Non-pigmented ciliary epithelial cell (primary cell): ENCODE results near the gene CDH15.

Source experiments
- DNase-seq: peaks from one replicate; pipeline ENCODE4 v3.0.0-alpha.2; 2010; ENCODE audit warnings: low read depth

CDH15 gene

DNA sequence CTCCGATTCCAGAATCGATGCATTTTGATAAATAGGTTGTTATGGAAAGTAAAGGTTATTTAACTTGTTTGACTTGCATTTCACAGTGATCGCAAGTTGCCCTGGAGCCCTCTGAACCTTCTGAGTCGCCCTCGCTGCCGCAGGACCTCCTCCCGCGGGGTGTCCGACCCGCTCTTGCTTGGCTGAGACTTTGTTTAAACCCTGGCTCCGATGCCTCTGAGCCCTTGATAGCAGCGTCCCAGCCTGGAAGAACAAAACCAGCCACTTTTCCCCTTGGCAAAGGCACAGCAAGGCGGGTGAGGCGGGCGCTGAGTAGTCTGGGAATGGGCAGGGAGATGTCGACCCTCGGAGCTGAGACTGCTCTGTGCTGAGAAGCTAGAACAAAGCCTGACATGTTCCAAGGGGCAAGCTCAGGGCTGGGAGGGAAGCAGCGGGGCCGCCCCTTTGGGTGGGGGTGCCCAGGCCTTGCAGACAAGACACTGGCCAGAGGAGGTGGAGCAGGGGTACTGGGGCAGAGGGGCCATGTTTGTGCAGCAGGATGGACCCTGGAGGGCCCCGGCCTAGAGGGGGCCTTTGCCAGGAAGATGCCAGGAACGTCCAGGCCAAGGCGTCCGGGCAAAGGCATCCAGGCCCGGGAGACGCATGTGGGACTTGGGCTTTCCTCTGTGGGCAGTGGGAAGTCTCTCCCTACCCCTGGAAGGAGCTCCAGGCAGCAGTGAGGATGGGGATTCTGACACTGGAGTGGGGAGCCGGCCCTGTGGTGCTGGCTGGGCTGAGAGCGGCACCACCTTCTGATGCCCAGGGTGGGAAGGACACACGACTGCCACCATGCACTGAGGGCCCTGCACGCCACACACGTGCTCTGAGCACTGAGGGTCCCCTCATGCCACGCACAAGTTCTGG is 30.3 kb upstream of the CDH15 start:
- DNase-seq = no peak

DNA sequence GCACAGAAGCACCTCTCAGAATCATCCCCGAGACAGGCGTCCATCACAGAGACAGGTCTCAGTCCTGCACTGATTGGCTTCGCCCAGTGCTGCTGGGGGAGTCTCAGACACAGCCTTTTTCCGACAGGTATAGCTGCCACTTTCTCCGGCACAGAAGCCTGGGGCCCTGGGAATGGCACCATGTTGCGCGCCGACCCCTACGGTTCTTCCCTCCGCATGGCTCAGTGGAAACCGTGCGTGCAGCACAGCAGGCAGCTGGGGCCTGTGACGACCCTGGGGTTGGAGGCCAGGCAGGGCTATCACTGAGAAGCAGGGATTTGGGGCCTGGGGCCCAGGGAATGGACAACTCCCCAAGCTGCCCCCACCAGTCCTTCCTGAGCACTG is 29.7 kb upstream of the CDH15 start:
- no peak for DNase-seq

DNA sequence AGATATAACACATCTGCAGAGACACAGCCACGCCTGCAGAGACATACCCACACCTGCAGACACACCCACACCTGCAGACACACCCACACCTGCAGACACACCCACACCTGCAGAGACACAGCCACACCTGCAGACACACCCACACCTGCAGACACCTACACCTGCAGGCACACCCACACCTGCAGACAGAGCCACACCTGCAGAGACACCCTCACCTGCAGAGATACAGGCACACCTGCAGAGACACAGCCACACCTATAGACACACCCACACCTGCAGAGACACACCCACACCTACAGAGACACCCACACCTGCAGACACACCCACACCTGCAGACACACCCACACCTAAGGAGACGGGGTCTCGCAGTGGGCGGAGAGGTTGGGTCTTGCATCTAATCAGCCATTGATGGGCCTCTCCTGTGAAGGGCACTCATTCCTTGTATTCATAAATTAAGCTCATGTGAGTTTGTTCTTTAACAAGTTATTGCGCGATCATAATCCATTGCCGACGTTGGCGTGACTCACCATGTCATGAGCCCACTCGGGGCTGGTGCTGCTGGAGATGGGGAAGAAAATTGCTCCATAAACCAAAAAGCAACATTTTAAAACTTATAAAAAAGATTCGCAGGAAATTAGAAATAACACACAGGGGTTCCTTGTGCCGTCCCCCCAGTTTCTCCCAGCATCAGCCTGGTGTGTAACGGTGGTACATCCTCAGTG is 28.9 kb upstream of the CDH15 start:
- DNase-seq = no peak

- DNase-seq = no peak
These were observed 28.3 kb upstream of the CDH15 start for GRCh38 chr16:89143201-89143741.

DNA sequence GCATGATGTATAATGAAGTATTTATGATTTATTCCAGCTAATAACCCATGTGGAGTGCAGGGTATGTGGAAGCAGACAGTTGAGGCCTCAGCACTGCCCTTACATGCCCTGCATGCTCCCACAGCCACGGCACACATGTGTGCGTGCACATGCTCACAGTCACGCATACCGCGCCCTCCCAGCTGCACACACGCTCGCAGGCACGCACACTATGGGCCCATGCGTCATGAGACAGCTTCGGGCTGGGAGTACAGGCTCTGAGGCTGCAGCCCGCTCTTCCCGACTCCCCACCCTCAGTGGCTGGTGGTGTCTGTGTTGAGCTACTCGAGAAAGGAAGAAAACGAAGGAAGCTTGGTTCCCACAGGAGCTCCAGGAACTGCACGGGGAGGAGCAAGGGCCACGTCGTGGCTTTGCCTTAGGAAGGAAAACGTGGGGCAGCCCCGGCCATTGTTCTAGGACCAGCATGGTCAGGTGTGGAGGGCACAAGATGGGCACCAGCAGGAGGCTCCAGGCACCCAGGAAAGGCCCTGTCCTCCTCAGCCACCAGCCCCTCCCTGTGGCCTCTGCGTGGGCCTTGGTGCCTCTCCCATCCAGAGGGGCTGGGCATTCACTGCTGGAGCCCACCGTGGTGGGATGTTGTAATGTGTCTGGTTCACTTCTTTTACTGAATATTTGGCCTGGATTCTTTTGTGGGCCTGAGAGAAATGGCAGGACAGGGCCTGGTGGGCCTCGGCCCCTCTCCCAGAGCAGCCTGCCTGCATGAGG is 27.5 kb upstream of the CDH15 start:
- DNase-seq = no peak

- no peak for DNase-seq
These were observed 26.9 kb upstream of the CDH15 start for GRCh38 chr16:89144681-89145080.

- DNase-seq = no peak
These were observed 26.0 kb upstream of the CDH15 start for GRCh38 chr16:89145406-89146161.

DNA sequence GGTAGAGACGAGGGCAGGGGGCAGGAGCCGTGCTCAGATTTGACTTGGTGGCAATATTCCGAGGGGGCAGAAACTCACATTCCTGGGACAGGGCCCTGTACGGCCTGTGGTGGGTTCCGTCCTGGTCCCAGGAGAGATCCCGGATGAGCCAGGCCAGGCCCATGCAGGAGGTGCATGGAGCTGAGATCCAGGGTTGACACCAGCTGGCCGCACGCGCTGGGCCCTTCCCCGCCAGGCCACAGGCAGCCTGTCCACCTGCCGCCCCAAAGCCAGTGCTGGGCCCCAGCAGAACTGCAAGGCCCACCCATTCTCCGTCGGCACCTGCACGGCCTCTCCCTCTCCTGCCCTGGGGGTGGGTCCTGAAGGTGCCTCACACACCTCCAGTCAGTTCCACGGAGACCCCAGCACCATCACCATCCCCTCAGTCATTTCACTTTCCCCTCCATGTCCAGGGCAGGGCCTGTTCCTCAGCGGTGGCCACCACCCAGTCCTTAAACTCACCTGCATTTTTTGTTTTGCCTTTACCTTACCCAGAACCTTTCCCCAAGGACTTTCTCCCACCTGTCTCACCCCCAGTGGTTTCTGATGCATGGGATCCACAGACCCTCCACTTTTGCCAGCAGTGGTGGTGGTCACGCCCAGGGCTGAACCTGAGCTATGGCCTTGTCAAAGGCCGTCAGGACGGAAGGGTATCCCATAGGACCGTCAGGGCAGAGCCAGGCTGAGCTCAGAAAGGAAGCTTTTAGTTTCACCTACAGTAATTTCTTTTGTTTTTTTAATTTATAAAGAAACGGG is 25.1 kb upstream of the CDH15 start:
- no peak for DNase-seq

- no peak for DNase-seq
These were observed 24.3 kb upstream of the CDH15 start for GRCh38 chr16:89147085-89147817.

DNA sequence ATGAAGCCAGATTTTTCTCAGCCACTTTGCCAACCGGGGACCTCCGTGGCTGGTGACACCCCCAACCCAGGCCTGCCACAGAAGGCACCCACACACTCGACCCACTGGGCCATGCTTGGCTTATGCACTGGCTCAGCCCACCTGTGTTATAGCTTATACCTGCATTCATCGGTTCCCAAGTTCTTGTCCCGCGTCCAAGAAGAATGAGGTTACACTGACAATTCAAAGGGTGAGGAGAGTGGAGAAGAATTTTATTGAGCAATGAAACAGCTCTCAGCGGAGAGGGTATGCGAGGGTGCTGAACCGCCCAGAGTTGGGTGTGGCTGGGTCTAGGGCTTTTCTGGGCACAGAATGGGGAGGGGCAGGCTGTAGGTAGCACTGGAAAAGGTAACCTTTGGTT is 22.2 kb upstream of the CDH15 start:
- DNase-seq = no peak

DNA sequence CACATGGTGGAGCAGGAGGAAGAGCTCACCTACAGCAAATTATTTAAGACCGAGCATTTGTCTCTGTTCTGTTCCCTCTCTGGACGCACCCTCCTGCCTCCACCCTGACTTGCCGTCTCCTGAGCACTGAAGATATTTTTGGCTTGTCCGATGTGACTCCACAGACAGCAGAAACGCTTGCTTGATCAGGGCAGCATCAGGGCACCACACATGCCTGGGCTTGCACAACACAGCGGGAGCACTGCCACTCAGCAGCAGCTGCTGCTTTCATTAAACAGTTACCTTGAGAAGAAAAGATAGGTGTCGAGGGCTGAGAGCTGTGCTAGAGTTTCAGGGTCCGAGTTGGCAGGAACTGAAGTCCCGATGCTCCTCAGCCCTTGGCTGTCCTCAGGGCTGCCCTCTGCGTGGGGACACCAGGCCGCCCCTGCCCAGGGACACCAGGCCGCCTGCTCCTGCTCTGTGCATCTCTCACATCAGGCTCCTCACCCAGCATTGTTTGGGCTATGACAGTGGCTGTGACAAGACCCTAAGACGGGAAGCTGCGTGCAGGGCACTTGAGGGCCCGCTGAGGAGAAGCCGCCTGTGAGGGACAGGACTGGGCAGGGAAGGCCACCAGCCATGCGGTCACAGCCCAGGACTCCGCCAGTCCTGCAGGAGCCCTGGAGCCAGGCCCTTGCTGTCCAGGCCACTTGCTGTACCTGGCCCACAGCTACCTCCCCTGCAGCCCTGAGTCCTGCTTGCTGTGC is 21.3 kb upstream of the CDH15 start:
- DNase-seq = no peak

DNA sequence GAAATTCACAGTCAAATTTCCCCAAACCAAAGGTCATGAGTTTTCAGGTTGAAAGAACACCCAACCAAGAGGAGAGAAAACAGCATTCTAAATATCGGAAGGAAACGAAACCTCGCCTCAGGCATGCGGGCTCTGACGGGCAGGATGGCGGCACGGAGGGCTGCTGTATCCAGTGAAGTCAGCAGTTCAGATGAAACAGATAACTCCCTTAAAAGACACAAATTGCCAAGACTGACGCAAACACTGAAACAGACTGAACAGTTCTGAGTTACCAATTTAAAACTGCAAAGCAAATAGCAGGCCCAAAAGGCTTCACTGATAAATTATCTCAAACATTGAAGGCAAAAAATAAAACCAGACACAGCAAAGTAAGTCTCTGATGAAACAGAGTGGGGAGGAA is 20.6 kb upstream of the CDH15 start:
- DNase-seq = no peak

DNA sequence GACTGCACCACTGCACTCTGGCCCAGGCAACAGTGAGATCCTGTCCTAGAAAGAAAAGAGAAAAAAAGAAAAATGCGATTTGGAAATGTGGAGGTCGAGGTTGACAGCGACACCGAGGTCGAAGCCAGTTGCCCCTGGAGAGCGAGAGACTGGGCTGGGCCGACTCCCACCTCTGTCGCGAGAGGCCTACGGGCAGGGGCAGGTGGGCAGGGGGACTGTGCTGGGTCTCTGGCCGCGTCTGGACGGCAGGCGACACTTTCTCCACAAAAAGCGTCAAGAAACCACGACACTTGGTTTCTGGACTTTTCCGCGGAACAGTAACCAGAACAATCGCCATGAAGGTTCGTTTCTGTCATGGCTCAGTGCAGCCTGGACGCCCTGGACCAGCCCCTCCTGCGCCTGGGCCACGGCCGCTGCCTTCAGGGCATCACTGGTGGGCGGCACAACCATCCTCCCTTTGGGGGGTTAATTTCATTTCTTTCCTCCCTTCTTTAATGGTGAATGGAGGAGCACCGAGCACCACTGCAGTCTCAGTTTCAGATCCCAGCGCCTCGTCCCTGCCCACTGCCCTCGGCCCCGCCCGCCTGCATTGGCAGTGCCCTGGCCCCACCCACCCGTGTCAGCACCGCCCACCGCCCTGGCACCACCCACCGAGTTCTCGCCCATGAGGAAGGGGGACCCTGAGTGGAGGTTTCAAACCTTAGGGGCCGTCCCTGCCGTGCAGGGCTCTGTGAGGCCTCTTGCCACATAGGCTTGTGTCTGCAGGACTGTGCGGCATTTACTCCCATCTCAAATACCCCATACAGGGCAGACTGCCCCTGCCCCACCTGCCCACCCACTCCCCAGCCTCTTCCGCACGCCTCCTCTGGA is 18.5 kb upstream of the CDH15 start:
- no peak for DNase-seq

- DNase-seq = no peak
These were observed 17.7 kb upstream of the CDH15 start for GRCh38 chr16:89153848-89154271.

DNA sequence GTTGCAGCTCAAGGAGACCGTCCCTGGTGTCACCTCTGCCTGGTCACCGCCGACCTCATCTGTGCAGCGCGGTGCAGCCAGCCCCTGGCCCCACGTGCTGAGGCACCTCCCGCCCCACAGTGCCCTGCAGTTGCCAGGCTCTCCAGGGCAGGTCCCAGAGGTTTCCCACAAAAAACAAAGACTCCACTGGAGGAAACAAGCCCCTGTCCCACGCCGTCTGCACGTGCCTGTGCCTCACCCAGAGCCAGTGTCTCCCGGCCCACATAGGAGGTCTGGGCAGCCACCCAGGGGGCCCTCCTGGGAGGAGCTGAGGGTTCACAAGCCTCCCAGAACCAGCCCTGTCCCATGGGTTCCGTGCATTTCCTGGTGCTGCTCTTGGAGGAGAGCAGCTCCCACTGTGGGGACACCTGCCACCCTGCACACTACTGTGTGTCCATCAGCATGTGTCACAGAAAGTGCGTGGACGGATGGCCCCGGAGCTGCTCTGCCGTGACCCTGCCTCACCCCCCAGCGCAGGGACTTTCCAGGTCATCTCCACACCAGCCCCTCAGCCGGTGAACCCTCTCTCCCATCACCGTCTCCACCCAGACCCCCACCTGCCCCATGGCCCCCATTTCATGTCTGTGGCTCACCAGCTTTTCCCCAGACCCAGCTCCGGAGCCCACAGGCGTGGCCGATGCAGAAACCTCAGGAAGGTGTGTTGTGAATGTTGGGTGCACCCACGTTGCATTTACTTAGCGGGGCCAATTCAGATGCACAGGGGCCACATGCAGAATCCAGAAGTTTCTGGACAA is 17.0 kb upstream of the CDH15 start:
- no peak for DNase-seq

GRCh38 chr16:89155184-89155679 is 16.3 kb upstream of the CDH15 start:
- DNase-seq = no peak
